ENCODE measurements around the gene CUX1.

The CUX1 gene

DNA sequence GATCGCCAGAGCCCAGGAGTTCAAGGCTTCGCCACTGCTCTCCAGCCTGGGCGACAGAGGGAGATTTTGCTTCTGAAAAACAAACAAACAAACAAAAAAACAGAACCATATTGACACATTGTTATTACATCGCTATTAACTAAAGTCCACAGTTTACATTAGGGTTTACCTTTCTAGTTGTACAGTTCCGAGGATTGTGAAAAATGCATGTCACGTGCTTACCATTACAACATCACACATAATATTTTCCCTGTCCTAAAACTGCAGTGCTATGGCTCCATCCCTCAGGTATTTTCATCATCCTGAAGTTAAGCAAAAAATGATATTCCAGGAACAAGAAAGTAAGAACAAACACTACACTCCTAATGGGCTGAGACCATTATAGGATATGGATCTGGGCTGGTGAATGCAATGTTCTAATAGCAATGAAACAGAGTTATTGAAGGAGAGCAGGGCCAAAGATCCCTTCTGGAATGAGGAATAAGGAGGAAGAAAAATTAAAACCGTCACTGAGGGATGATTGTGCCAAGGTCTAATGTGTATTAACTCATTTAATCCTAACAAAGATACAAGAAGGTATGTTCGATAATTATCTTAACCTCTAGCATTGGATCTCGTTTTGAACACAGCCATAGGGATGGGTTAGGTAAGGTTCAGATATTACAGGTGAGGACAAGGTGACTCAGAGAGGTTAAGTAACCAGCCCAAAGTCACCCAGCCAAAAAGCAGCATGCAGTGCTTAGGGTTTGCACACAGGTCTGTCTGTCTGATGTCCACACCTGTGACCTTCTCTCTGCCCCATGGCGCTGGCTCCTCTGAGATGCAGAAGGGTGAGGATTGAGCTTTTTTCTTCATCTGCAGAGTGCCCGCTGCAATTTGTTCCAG lies 14.0 kb upstream of the CUX1 start:
- DNase-seq (ENCODE audit: low read depth), result no peak
- TF ChIP-seq, protein P1, sequence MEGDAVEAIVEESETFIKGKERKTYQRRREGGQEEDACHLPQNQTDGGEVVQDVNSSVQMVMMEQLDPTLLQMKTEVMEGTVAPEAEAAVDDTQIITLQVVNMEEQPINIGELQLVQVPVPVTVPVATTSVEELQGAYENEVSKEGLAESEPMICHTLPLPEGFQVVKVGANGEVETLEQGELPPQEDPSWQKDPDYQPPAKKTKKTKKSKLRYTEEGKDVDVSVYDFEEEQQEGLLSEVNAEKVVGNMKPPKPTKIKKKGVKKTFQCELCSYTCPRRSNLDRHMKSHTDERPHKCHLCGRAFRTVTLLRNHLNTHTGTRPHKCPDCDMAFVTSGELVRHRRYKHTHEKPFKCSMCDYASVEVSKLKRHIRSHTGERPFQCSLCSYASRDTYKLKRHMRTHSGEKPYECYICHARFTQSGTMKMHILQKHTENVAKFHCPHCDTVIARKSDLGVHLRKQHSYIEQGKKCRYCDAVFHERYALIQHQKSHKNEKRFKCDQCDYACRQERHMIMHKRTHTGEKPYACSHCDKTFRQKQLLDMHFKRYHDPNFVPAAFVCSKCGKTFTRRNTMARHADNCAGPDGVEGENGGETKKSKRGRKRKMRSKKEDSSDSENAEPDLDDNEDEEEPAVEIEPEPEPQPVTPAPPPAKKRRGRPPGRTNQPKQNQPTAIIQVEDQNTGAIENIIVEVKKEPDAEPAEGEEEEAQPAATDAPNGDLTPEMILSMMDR (IDR thresholded peaks at IDR 0.05; ENCODE audit: control insufficient read depth, extremely low read depth, insufficient read depth), result no peak
- no peak overlapping the region for H3K4me3 ChIP-seq (ENCODE audit: low read depth, low read length)

DNA sequence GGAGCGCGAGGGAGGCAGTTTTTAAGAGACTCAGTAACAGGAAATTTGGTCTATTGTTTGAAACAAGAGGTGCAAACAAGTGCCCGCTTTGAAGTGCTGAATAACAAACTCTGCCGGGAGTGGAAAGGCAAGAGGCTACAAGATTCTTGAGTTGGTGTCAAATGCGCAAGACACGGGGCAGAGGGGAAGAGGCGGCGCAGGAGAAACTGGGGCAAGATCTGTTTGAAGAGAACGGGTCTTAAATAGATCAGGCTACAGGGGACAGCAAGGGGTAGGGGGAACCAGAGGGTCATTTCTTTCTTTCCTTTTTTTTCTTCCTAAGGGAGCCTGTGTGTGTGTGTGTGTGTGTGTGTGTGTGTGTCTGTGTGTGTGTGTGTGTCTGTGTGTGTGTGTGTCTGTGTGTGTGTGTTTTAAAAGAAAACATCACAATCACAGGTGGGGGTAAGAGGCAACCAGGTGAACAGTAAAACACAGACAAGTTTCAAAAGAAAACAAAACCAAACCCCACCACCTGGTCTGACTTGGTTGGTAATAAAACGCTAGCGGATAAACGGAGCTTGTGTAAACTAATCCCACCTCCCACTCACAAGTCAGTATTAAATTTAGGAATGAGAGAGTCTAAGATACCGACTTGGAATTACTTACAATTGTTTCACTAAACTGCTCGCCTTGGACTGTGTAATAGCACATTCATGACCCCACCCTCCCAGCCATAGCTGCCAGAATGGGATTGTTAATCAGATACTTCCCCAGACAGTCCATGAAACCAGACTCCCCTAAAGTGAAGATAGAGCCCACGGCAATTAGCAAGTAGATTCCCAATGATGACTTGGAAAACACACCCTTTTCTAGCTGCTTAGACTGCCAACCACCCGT lies 13.1 kb upstream of the CUX1 start:
- TF ChIP-seq, protein P1 (IDR thresholded peaks at IDR 0.05; ENCODE audit: control insufficient read depth, extremely low read depth, insufficient read depth), result no peak
- DNase-seq (ENCODE audit: low read depth), result no peak
- no peak overlapping the region for H3K4me3 ChIP-seq (ENCODE audit: low read depth, low read length)

DNA sequence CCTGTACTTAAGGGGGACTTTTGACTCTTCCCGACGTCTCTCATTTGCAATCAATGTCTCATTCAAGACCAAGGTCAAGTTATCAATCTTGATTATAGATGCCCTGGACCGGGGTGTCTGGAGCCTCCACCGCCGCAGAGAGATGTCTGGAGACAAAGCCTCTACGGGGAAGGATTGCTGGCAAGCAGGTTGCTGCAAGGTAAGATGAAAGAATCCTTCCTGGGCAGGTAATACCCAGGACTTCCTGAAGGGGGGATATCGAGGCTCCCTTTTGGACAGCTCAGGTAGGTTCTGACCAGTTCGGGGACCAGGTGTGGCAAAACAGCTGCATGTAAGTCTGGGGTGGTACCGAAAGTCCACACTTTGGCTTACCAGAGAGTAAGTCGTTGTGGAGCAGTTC lies 12.5 kb upstream of the CUX1 start:
- TF ChIP-seq, protein P1 (IDR thresholded peaks at IDR 0.05; ENCODE audit: control insufficient read depth, extremely low read depth, insufficient read depth), result 0 out of 2 replicates have a peak, but pooled peaks have one; percentile 21
- no peak overlapping the region for H3K4me3 ChIP-seq (ENCODE audit: low read depth, low read length)
- no peak for DNase-seq (ENCODE audit: low read depth)

DNA sequence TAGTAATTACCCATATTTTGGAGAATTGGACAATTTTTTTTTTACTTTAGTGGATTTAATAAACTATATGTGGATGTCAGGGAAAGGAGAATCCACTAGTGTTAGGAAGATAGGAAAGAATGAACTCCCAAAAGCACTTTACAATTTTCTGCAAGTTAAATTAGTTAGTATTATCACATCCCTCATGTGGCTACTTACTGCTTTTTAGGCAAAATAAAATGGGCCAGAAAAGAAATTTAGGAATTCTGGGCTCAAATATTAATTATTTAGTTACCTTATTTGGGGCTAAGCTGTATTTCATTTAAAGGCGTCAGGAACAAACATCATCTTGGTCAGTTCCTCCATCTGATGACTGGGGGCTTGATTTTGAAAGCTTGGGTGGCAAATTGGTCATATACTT lies 4.8 kb upstream of the CUX1 start:
- DNase-seq (ENCODE audit: low read depth), result no peak
- H3K4me3 ChIP-seq (ENCODE audit: low read depth, low read length), result no peak overlapping the region
- TF ChIP-seq, protein P1 (IDR thresholded peaks at IDR 0.05; ENCODE audit: control insufficient read depth, extremely low read depth, insufficient read depth), result no peak

DNA sequence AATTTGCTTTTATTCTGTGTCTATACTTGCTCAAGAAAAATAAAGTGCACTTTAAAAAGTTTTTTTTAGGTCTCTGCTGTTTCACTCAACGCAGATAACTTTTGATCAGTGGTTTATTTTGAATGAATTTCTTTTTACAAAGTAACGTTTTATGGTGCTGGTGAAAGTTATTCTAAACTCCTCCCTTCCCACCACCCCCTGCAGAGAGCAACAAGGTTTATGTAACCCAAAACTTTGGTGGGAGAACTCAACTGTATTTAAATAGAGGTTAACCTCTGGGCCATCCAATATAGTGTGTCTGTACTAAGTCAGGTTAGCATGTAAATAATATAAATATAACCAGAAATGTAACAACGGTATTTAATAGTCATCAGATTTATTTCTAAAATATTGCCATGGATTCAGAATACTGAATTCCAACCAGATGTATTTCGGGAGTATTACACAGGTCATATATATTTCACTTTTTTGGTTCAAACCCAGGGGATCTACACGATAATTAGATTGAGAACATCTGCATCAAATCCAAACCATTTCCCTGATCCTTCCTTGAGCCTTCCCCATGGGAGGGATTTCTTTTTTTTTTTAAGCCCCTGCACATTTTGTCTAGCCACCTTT lies 3.9 kb upstream of the CUX1 start:
- TF ChIP-seq, protein P1 (IDR thresholded peaks at IDR 0.05; ENCODE audit: control insufficient read depth, extremely low read depth, insufficient read depth), result no peak
- DNase-seq (ENCODE audit: low read depth), result no peak
- H3K4me3 ChIP-seq (ENCODE audit: low read depth, low read length), result no peak overlapping the region

DNA sequence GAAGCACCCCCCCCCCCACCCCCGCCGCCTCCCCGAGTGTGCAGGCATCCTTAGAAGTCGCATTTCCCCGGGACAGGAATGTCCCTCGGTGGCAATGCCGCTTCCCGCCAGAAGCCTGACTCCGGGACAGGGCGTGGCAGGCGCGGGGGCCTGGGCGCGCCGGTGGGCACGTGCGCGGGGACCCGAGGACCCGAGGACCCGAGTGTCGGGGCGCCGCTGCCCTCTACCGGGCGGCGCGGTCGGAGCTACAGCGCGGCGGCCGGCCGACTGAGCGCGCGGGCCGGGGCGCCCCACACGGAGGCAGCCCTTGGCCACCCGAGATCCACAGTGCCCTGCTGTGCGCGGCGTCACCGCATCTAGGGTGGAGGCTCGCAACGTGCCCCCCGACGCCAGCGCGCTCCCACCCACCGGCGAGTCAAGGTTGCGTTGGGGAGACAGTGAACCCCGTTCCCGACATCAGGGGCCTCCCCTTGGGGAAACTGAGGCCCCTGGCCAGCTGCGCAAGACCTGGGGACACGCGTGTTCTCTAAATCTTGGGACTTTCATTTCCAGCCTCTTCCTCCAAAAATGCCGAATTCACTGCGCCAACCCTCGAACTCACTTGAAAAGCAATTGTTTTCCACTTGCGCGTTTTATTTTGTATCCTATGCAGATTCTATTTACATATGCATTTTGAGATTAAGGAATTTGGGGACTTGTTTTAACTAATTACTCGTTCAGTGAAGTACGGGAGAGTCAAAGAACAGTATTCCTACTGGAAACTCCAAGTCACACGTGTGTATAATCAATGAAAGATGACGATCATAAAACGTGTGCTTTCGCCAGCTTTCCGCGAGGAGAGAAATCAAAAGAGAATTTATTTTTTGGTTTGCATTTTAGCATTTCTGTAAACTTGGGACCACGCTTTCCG lies 3.1 kb upstream of the CUX1 start:
- no peak for DNase-seq (ENCODE audit: low read depth)
- H3K4me3 ChIP-seq (ENCODE audit: low read depth, low read length), result peak overlapping the region; percentile 61
- TF ChIP-seq, protein P1 (IDR thresholded peaks at IDR 0.05; ENCODE audit: control insufficient read depth, extremely low read depth, insufficient read depth), result peak; percentile 78
